HL-60 (cell line): ENCODE results near the gene XRCC4.

Experiments
- DNase-seq, 2 experiments: peaks; one replicate each; pipeline ENCODE4 v3.0.0-alpha.2; 2010 to 2020; ENCODE audit warnings: low read depth in 1 of 2, low spot score in 1 of 2
- H3K27ac ChIP-seq: fragments of 250-450 bp; sonication (Bioruptor Pico); replicated peaks from 2 replicates; pipeline ENCODE4 v1.5.1; 2020; ENCODE audit warnings: mild to moderate bottlenecking, moderate library complexity
- H3K27me3 ChIP-seq: fragments of 250-450 bp; sonication (Bioruptor Pico); 2 replicates; pipeline ENCODE4 v1.5.1; 2021; ENCODE audit warnings: mild to moderate bottlenecking, moderate library complexity; ENCODE audit not compliant: insufficient read depth, poor library complexity, severe bottlenecking
- H3K4me3 ChIP-seq: replicated peaks from 2 replicates; pipeline ENCODE4 v1.5.1; 2011; ENCODE audit warnings: mild to moderate bottlenecking, control low read depth, low read length; ENCODE audit not compliant: insufficient read depth
- CTCF ChIP-seq: IDR thresholded peaks from one replicate; pipeline ENCODE4 v1.5.1; 2011; ENCODE audit warnings: low read length, control low read depth, inconsistent platforms; ENCODE audit not compliant: insufficient read depth
- GABPA ChIP-seq: IDR thresholded peaks from 2 replicates; pipeline ENCODE4 v1.6.1; 2012; ENCODE audit warnings: low read depth
- POLR2AphosphoS5 ChIP-seq: IDR thresholded peaks from 2 replicates; pipeline ENCODE4 v1.6.1; 2012; ENCODE audit warnings: low read depth
- SPI1 ChIP-seq: IDR thresholded peaks from 2 replicates; pipeline ENCODE4 v1.6.1; 2012; ENCODE audit warnings: low read depth, mild to moderate bottlenecking, borderline replicate concordance
- TF ChIP-seq, protein P1 (sequence below): IDR thresholded peaks from 2 replicates; pipeline ENCODE4 v1.6.1; 2012; ENCODE audit warnings: low read depth; ENCODE audit not compliant: insufficient replicate concordance

The XRCC4 gene

GRCh38 chr5:83034528-83035207 is 42.7 kb upstream of the XRCC4 start:
- no peak overlapping the region for H3K27ac ChIP-seq
- no peaks in the 10 kb centered on the region for H3K27me3 ChIP-seq
- H3K4me3 ChIP-seq, result no peak overlapping the region
- no peak for TF ChIP-seq CTCF
- TF ChIP-seq, protein P1, sequence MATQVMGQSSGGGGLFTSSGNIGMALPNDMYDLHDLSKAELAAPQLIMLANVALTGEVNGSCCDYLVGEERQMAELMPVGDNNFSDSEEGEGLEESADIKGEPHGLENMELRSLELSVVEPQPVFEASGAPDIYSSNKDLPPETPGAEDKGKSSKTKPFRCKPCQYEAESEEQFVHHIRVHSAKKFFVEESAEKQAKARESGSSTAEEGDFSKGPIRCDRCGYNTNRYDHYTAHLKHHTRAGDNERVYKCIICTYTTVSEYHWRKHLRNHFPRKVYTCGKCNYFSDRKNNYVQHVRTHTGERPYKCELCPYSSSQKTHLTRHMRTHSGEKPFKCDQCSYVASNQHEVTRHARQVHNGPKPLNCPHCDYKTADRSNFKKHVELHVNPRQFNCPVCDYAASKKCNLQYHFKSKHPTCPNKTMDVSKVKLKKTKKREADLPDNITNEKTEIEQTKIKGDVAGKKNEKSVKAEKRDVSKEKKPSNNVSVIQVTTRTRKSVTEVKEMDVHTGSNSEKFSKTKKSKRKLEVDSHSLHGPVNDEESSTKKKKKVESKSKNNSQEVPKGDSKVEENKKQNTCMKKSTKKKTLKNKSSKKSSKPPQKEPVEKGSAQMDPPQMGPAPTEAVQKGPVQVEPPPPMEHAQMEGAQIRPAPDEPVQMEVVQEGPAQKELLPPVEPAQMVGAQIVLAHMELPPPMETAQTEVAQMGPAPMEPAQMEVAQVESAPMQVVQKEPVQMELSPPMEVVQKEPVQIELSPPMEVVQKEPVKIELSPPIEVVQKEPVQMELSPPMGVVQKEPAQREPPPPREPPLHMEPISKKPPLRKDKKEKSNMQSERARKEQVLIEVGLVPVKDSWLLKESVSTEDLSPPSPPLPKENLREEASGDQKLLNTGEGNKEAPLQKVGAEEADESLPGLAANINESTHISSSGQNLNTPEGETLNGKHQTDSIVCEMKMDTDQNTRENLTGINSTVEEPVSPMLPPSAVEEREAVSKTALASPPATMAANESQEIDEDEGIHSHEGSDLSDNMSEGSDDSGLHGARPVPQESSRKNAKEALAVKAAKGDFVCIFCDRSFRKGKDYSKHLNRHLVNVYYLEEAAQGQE, result no peak
- TF ChIP-seq SPI1, result no peak
- no peak for TF ChIP-seq GABPA
- no peak for TF ChIP-seq POLR2AphosphoS5
- no peak for DNase-seq

GRCh38 chr5:83035373-83036100 is 41.8 kb upstream of the XRCC4 start:
- DNase-seq, result no peak
- TF ChIP-seq SPI1 (no peak), CTCF (no peak), POLR2AphosphoS5 (no peak), GABPA (no peak)
- TF ChIP-seq, protein P1, result no peak
- no peak overlapping the region for H3K4me3 ChIP-seq
- no peak overlapping the region for H3K27ac ChIP-seq
- no peaks in the 10 kb centered on the region for H3K27me3 ChIP-seq

DNA sequence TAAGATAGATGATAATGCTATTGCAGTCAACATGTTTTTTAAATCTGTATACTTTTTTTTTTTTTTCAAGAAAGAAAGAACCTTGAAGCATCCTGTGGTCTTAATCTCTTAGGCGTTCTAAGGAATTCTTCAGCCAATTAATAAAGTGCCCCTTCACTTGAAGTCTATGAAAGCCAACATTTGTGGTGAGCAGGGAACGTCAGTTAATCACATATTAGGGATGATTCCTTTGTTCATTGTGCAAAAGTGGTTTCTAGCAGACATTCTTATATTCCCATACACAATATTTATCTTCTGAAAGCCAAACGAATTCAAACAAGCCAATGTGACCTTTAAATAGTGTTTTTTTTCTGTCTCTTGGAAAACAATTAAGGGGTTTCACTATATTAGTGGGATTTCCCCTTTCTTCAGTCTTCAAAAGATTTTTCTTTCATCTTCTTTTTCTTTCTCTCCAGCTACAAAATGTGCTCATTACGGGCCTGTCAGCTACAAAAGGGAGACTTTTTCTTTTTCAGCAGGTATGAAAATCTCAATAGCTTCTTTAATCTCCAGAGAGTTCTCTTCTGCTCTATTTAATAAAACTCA is 40.3 kb upstream of the XRCC4 start:
- no peak for DNase-seq
- Histone ChIP-seq H3K4me3 (no peak overlapping the region), H3K27ac (no peak overlapping the region), H3K27me3 (no peaks in the 10 kb centered on the region)
- TF ChIP-seq, protein P1, result no peak
- no peak for TF ChIP-seq GABPA
- no peak for TF ChIP-seq CTCF
- no peak for TF ChIP-seq SPI1
- TF ChIP-seq POLR2AphosphoS5, result no peak
